Esophagus squamous epithelium (tissue), 5 donors: ENCODE data around the gene ZNF181. TPM values are rescaled to one million over a fixed set of nuclear protein-coding genes. Genes with fewer than 3 reads are reported as not detected.

ENCODE experiments used
- DNase-seq: peaks from one replicate; lab custom pipeline; 2025; lab: John Stamatoyannopoulos, UW
- H3K27ac ChIP-seq, 4 donors: fragments of 200-600 bp; sonication (generic); one replicate each; pipeline ENCODE4 v1.5.1; 2016 to 2019; ENCODE audit warnings: mild to moderate bottlenecking in 1 of 4
- H3K27me3 ChIP-seq, 4 donors: fragments of 200-600 bp; sonication (generic); 1 replicate in 3 of 4; 2 replicates in 1 of 4; pipeline versions ENCODE4 v1.5.1 to v1.6.0; 2017 to 2021; ENCODE audit warnings: antibody characterized with exemption in 1 of 4
- H3K36me3 ChIP-seq, 3 donors: fragments of 200-600 bp; sonication (generic); one replicate each; pipeline ENCODE4 v1.5.1; 2016 to 2019
- H3K4me1 ChIP-seq, 3 donors: fragments of 200-600 bp; sonication (generic); one replicate each; pipeline ENCODE4 v1.5.1; 2017 to 2019
- H3K4me3 ChIP-seq, 4 donors: fragments of 200-600 bp; sonication (generic); 1 replicate in 3 of 4; 2 replicates in 1 of 4; pipeline ENCODE4 v1.5.1; 2016 to 2019; ENCODE audit warnings: mild to moderate bottlenecking in 2 of 4, moderate library complexity in 1 of 4
- H3K9me3 ChIP-seq, 3 donors: fragments of 200-600 bp; sonication (generic); one replicate each; pipeline ENCODE4 v1.5.1; 2016 to 2019
- CTCF ChIP-seq, 6 experiments: fragments of 450-650 bp in 4 of 6; fragments of 200-600 bp in 2 of 6; sonication (generic) in 2 of 6; IDR thresholded peaks; one replicate each; pipeline ENCODE4 v1.5.1; 2016 to 2019; ENCODE audit warnings: antibody characterized with exemption in 6 of 6, mild to moderate bottlenecking in 4 of 6, moderate library complexity in 4 of 6
- POLR2A ChIP-seq, 4 donors: fragments of 450-650 bp; IDR thresholded peaks; one replicate each; pipeline ENCODE4 v1.6.1; 2017; ENCODE audit warnings: antibody characterized with exemption in 4 of 4, mild to moderate bottlenecking in 4 of 4, moderate library complexity in 3 of 4
- WGBS, 2 donors: methylation state at CpG; one replicate each; pipeline ENCODE4 v1.1.5; 2018; 5-methylcytosine and 5-hydroxymethylcytosine counted together
- intact Hi-C: fragments of 100-400 bp; cut with DNase I; formaldehyde crosslinking; loops from one replicate; pipeline ENCODE4 v1.15.0; 2022
- total RNA-seq, 4 donors: library from RNA; depleted of rRNA; stranded (reverse); fragments of >200 nt; gene quantifications; one replicate each; pipeline ENCODE4 v1.1.0, GENCODE V29; 2016
- donor health status: DM: yes; HTN: yes; CAD: no.

The ZNF181 gene
- total RNA-seq, 4 donors from 2014 or later: 3.0 to 27.4 (median 13.3) TPM

GRCh38 chr19:34713262-34713637 lies 20.8 kb upstream of the ZNF181 start:
- no peaks in the 10 kb centered on the region for H3K4me1 ChIP-seq
- H3K9me3 ChIP-seq: peaks cover 0 to 7% (median 0%) of the 10 kb centered on the region in 3 donors
- H3K4me3 ChIP-seq: no peak overlapping the region
- no peaks in the 10 kb centered on the region for H3K36me3 ChIP-seq
- WGBS, 2 donors: 65 to 72% methylated on average over 2 of the region's 2 CpGs
- peaks cover 0 to 4% (median 0%) of the 10 kb centered on the region in 4 donors for H3K27me3 ChIP-seq
- TF ChIP-seq CTCF (IDR thresholded peaks at IDR 0.05): no peak
- TF ChIP-seq POLR2A (IDR thresholded peaks at IDR 0.05): no peak
- no peak overlapping the region for H3K27ac ChIP-seq
- intact Hi-C loops: loop anchor here (5.0 kb wide), 2 partner anchors 71 to 216 kb away; no protein-coding TSS in a partner anchor
- no peak for DNase-seq

GRCh38 chr19:34715357-34715756 lies 18.7 kb upstream of the ZNF181 start:
- TF ChIP-seq CTCF (IDR thresholded peaks at IDR 0.05): no peak
- no peak for TF ChIP-seq POLR2A (IDR thresholded peaks at IDR 0.05)
- H3K4me3 ChIP-seq: no peak overlapping the region
- H3K36me3 ChIP-seq: no peaks in the 10 kb centered on the region
- H3K27me3 ChIP-seq: peaks cover 0 to 4% (median 0%) of the 10 kb centered on the region in 4 donors
- H3K27ac ChIP-seq: no peak overlapping the region
- H3K4me1 ChIP-seq: no peaks in the 10 kb centered on the region
- intact Hi-C loops: no loop called here
- DNase-seq: no peak
- H3K9me3 ChIP-seq: peaks cover 0 to 7% (median 0%) of the 10 kb centered on the region in 3 donors

- TF ChIP-seq CTCF (IDR thresholded peaks at IDR 0.05): no peak
- no peak for TF ChIP-seq POLR2A (IDR thresholded peaks at IDR 0.05)
- Histone ChIP-seq H3K36me3 (no peaks in the 10 kb centered on the region), H3K9me3 (no peaks in the 10 kb centered on the region), H3K27ac (no peak overlapping the region), H3K4me1 (no peaks in the 10 kb centered on the region), H3K27me3 (peaks cover 0 to 19% (median 0%) of the 10 kb centered on the region in 4 donors), H3K4me3 (no peak overlapping the region)
- intact Hi-C loops: no loop called here
- DNase-seq: no peak
- 52 to 66% methylated on average over 3 to 9 of the region's 11 CpGs for WGBS, 2 donors
Measured at GRCh38 chr19:34722353-34722752, 11.7 kb upstream of the ZNF181 start.

GRCh38 chr19:34725400-34725799 lies 8.6 kb upstream of the ZNF181 start:
- Histone ChIP-seq H3K27ac (no peak overlapping the region), H3K4me1 (no peaks in the 10 kb centered on the region), H3K9me3 (no peaks in the 10 kb centered on the region), H3K36me3 (no peaks in the 10 kb centered on the region), H3K27me3 (peaks cover 0 to 19% (median 0%) of the 10 kb centered on the region in 4 donors), H3K4me3 (no peak overlapping the region)
- intact Hi-C loops: no loop called here
- 26 to 39% methylated on average over 4 to 6 of the region's 6 CpGs for WGBS, 2 donors
- TF ChIP-seq POLR2A (IDR thresholded peaks at IDR 0.05) (no peak), CTCF (IDR thresholded peaks at IDR 0.05) (no peak)
- DNase-seq: no peak

GRCh38 chr19:34731019-34731829 lies 2.8 kb upstream of the ZNF181 start:
- H3K9me3 ChIP-seq: no peaks in the 10 kb centered on the region
- intact Hi-C loops: no loop called here
- H3K4me3 ChIP-seq: no peak overlapping the region
- peaks cover 0 to 9% (median 0%) of the 10 kb centered on the region in 3 donors for H3K36me3 ChIP-seq
- H3K4me1 ChIP-seq: peaks cover 14 to 30% (median 18%) of the 10 kb centered on the region in 3 donors
- H3K27me3 ChIP-seq: peaks cover 0 to 2% (median 0%) of the 10 kb centered on the region in 4 donors
- no peak for DNase-seq
- TF ChIP-seq POLR2A (IDR thresholded peaks at IDR 0.05): no peak
- no peak for TF ChIP-seq CTCF (IDR thresholded peaks at IDR 0.05)
- no peak overlapping the region for H3K27ac ChIP-seq
- 87 to 90% methylated on average over 6 to 7 of the region's 11 CpGs for WGBS, 2 donors
